Gastroesophageal sphincter (tissue), 4 donors: Measurements from ENCODE around the gene B9D2. TPM values are rescaled to one million over a fixed set of nuclear protein-coding genes. Genes with fewer than 3 reads are reported as not detected.

Source experiments
- ATAC-seq: fragments of 150-250 bp; one replicate; pipeline ENCODE4 v1.9.1; 2016; ENCODE audit warnings: mild to moderate bottlenecking, moderate library complexity
- H3K27ac ChIP-seq, 4 donors: fragments of 200-600 bp; sonication (generic) in 3 of 4; 1 replicate in 3 of 4; 2 replicates in 1 of 4; pipeline ENCODE4 v1.5.1; 2016 to 2019
- H3K27me3 ChIP-seq: fragments of 200-600 bp; sonication (generic); one replicate; pipeline ENCODE4 v1.5.1; 2019
- H3K36me3 ChIP-seq, 2 donors: fragments of 200-600 bp; sonication (generic); one replicate each; pipeline ENCODE4 v1.5.1; 2019; ENCODE audit warnings: control low read depth in 1 of 2
- H3K4me1 ChIP-seq, 3 donors: fragments of 200-600 bp; sonication (generic); 1 replicate in 2 of 3; 2 replicates in 1 of 3; pipeline ENCODE4 v1.5.1; 2016 to 2019; ENCODE audit warnings: control low read depth in 2 of 3
- H3K4me3 ChIP-seq, 2 donors: fragments of 200-600 bp; sonication (generic); one replicate each; pipeline ENCODE4 v1.5.1; 2019; ENCODE audit warnings: mild to moderate bottlenecking in 1 of 2, moderate library complexity in 1 of 2
- H3K9me3 ChIP-seq, 3 donors: fragments of 200-600 bp; sonication (generic); one replicate each; pipeline ENCODE4 v1.5.1; 2017 to 2019; ENCODE audit warnings: control low read depth in 2 of 3
- CTCF ChIP-seq, 4 experiments: fragments of 200-600 bp in 2 of 4; fragments of 450-650 bp in 2 of 4; sonication (generic) in 1 of 4; IDR thresholded peaks; one replicate each; pipeline ENCODE4 v1.5.1; 2017 to 2019; ENCODE audit warnings: antibody characterized with exemption in 4 of 4, mild to moderate bottlenecking in 2 of 4, moderate library complexity in 2 of 4
- EP300 ChIP-seq: sonication (generic); formaldehyde crosslinking; IDR thresholded peaks from one replicate; pipeline ENCODE4 v1.6.1; 2017; ENCODE audit warnings: antibody characterized with exemption, mild to moderate bottlenecking
- POLR2A ChIP-seq, 2 donors: fragments of 450-650 bp; IDR thresholded peaks; one replicate each; pipeline ENCODE4 v1.6.1; 2017; ENCODE audit warnings: antibody characterized with exemption in 2 of 2, mild to moderate bottlenecking in 2 of 2, moderate library complexity in 1 of 2
- POLR2AphosphoS5 ChIP-seq: sonication (generic); formaldehyde crosslinking; IDR thresholded peaks from one replicate; pipeline ENCODE4 v1.6.1; 2017; ENCODE audit warnings: antibody characterized with exemption
- WGBS, 2 donors: methylation state at CpG; one replicate each; pipeline ENCODE4 v1.1.5; 2018; ENCODE audit warnings: low coverage in 1 of 2; 5-methylcytosine and 5-hydroxymethylcytosine counted together
- total RNA-seq, 4 donors: library from RNA; depleted of rRNA; stranded (reverse); fragments of >200 nt; gene quantifications; one replicate each; pipeline ENCODE4 v1.1.0, GENCODE V29; 2016

The B9D2 gene
- total RNA-seq, 4 donors from 2014 or later, result 5.2 to 10.1 (median 6.7) TPM

DNA sequence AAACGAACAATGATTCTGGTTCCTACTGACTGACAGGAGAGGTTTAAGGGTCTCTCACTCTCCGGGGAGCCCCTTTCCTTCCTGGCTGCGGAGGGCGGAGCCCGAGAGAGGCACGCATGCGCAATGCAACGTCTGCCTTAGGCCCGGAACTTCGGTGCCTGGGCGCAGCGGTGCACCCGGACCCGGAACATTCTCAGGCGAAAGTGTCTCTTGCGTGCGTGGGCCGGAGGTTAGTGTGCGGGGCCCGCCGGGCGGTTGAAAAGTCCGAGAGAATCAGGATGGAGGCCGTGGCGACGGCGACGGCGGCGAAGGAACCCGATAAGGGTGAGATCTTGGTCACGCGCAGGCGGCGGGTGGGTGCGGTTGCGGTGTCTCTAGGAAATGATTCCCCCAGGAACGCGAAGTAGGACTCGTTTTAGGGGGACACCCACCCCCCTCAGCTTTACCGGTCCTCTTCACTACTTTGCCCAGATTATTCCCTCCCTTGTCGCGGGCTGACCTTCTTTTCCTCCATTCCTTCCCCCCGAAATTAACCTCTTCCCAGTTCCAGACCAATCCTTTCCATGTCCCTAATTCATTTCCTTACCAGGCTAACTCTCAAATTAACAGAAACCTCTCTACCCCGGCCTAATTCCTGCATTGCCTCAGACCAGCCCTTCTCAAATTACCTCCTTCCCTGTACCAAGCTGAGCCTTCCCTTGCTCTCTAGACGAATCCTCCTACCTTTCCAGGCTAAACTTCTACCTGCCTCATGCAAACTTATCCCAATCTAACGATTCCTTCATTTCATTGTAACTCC, 53.7 kb downstream of the B9D2 start, which contains the start of gene CCDC97:
Gene CCDC97, plus strand, starts transcription at position 140 of the 799 bp plus-strand sequence. Its CDS starts 139 bp downstream, at position 279.
- H3K4me3 ChIP-seq, result peak within 1 kb of the TSS; percentile 76 to 82
- peaks cover 2 to 63% (median 25%) of the 10 kb centered on the region in 3 donors for H3K4me1 ChIP-seq
- H3K9me3 ChIP-seq, result no peaks in the 10 kb centered on the region
- peak; percentile 85 for ATAC-seq
- H3K27ac ChIP-seq, result peak within 1 kb of the TSS; percentile 80 to 97 (median 92)
- 0% methylated on average over 9 to 19 of the region's 47 CpGs for WGBS, 2 donors
- peaks cover 0 to 64% of the 10 kb centered on the region in 2 donors for H3K36me3 ChIP-seq
- TF ChIP-seq POLR2AphosphoS5 (peak; percentile 72), POLR2A (IDR thresholded peaks at IDR 0.05) (peak; percentile 56 to 58), EP300 (no peak), CTCF (IDR thresholded peaks at IDR 0.05) (peak in 1 of 4 experiments; percentile 15)
- H3K27me3 ChIP-seq, result no peaks in the 10 kb centered on the region

DNA sequence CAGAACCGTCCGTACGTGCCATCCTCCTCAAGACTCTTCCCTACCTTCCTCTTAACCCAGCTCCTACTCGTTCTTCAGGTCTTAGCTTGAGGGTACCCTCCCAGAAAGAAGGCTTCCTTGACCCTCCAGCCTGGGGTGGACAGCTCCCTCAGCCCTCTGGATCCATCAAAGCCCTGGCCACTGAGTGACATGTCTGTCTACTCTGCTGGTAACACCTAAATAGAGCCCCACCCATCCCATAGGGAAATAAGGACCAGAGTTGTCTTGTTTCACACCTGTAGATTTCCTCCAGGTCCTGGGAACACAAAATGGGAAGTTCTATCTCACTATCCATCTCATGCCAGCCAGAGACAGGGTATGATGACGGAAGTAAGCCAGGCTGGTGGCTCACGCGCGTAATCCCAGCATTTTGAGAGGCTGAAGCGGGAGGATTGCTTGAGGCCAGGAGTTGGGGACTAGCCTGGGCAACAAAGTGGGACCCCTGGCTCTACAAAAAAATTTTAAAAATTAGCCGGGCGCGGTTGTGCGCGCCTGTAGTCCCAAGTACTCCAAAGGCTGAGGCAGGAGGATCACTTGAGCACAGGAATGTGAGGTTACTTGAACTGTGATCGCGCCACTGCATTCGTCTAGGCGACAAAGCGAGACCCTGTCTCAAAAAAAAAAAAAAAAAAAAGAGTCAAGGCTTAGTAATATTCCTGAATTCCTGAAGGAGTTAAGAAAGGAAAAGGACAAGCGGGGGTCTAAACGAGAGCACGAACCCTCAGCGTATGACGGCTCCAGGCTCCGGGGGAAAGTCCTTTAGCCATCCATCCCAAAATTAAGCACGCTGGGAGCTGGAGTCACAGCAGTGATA, 54.5 kb downstream of the B9D2 start:
- ATAC-seq, result peak; percentile 29
- Histone ChIP-seq H3K4me1 (peaks cover 2 to 64% (median 25%) of the 10 kb centered on the region in 3 donors), H3K9me3 (no peaks in the 10 kb centered on the region), H3K36me3 (peaks cover 0 to 64% of the 10 kb centered on the region in 2 donors), H3K27ac (peak overlapping the region; percentile 80 to 97 (median 92)), H3K4me3 (peak overlapping the region; percentile 76 to 82), H3K27me3 (no peaks in the 10 kb centered on the region)
- WGBS, 2 donors, result 4 to 21% methylated on average over 7 to 22 of the region's 26 CpGs
- TF ChIP-seq EP300 (no peak), POLR2A (IDR thresholded peaks at IDR 0.05) (no peak), CTCF (IDR thresholded peaks at IDR 0.05) (no peak), POLR2AphosphoS5 (no peak)

- peak; percentile 95 to 99 (median 97) for TF ChIP-seq CTCF (IDR thresholded peaks at IDR 0.05)
- no peak for TF ChIP-seq EP300
- TF ChIP-seq POLR2AphosphoS5, result peak; percentile 56
- peak overlapping the region; percentile 80 to 97 (median 92) for H3K27ac ChIP-seq
- H3K4me1 ChIP-seq, result peaks cover 2 to 63% (median 25%) of the 10 kb centered on the region in 3 donors
- H3K36me3 ChIP-seq, result peaks cover 0 to 64% of the 10 kb centered on the region in 2 donors
- H3K27me3 ChIP-seq, result no peaks in the 10 kb centered on the region
- no peaks in the 10 kb centered on the region for H3K9me3 ChIP-seq
- peak overlapping the region; percentile 76 to 82 for H3K4me3 ChIP-seq
- 18 to 29% methylated on average over 4 to 6 of the region's 8 CpGs for WGBS, 2 donors
- ATAC-seq, result peak; percentile 58
Measured at GRCh38 chr19:41308450-41309179, 55.3 kb downstream of the B9D2 start.

DNA sequence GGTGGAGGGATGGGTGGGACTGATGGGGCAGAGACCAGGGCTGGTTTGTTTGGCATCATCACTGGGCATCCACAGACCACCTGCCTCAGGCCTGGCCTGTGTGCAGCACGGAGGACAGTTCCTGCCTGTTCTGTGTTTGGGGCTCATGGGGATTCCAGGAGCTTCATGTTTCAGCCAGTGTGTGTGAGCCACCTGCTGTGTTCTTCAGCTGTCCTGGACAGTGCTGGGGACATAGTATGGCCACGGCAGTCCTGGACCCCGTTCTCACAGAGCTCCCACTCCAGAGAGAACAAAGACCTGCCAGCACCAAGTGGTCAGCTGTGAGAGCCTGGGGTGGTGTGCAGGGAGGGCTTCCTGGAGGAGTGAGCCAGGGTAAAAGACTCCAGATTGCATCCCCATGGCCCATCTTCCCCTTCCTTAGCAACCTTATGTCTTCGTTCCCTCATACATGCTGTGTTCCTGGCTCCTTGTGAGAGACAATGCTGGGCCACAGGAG, 55.9 kb downstream of the B9D2 start:
- H3K27ac ChIP-seq, result peak overlapping the region; percentile 80 to 97 (median 92)
- H3K4me3 ChIP-seq, result no peak overlapping the region
- no peaks in the 10 kb centered on the region for H3K27me3 ChIP-seq
- peaks cover 2 to 60% (median 25%) of the 10 kb centered on the region in 3 donors for H3K4me1 ChIP-seq
- peaks cover 0 to 64% of the 10 kb centered on the region in 2 donors for H3K36me3 ChIP-seq
- no CpG with 5 or more reads among the region's 4 CpGs for WGBS, 2 donors
- TF ChIP-seq CTCF (IDR thresholded peaks at IDR 0.05), result no peak
- no peak for TF ChIP-seq EP300
- TF ChIP-seq POLR2AphosphoS5, result no peak
- no peaks in the 10 kb centered on the region for H3K9me3 ChIP-seq
- ATAC-seq, result no peak
